A549 (cell line): Measurements from ENCODE around the gene LCOR. TPM values are rescaled to one million over a fixed set of nuclear protein-coding genes. Genes with fewer than 3 reads are reported as not detected.

Source experiments
- ATAC-seq, 2 experiments: fragments of 200-7000 bp in 1 of 2; fragments of >200 bp in 1 of 2; cut with Nextera tagmentation in 1 of 2; cut with Tn5 transposase in 1 of 2; 3 replicates each; pipeline versions ENCODE4 v1.8.0 to v1.9.1; 2018 to 2020; ENCODE audit warnings: mild to moderate bottlenecking in 1 of 2, moderate library complexity in 1 of 2
- CTCF ChIA-PET: fragments of 300-600 bp; sonication (Branson Sonifier 250); formaldehyde crosslinking; extraction: SDS; loops from one replicate; lab custom pipeline; 2021; ENCODE audit warnings: antibody characterized with exemption, inconsistent platforms; lab: Yijun Ruan, JAX
- POLR2A ChIA-PET: fragments of 350-600 bp; formaldehyde crosslinking; extraction: SDS; loops from one replicate; lab custom pipeline; 2021; ENCODE audit warnings: antibody characterized with exemption, inconsistent platforms; lab: Yijun Ruan, JAX
- DNase-seq, 2 experiments: peaks; one replicate each; pipeline versions ENCODE4 v3.0.0 to v3.0.0-alpha.2; 2011 to 2016; ENCODE audit warnings: low read depth in 1 of 2, low spot score in 1 of 2
- FAIRE-seq: peaks from 2 replicates; lab custom pipeline; 2011; peaks lifted over from hg19 to GRCh38; lab: Jason Lieb, UNC
- H3K27ac ChIP-seq, 2 experiments: fragments of >200 bp; sonication (Bioruptor Twin); formaldehyde crosslinking; 3 replicates each; pipeline ENCODE4 v1.5.1; 2016 to 2017
- H3K4me1 ChIP-seq: fragments of >200 bp; sonication (Bioruptor Twin); formaldehyde crosslinking; 3 replicates; pipeline ENCODE4 v1.6.1; 2016
- H3K4me2 ChIP-seq: fragments of >200 bp; sonication (Bioruptor Twin); formaldehyde crosslinking; 3 replicates; pipeline ENCODE4 v1.6.1; 2016
- H3K4me3 ChIP-seq: fragments of >200 bp; sonication (Bioruptor Twin); formaldehyde crosslinking; 3 replicates; pipeline ENCODE4 v1.5.1; 2016
- H3K9me3 ChIP-seq: fragments of >200 bp; sonication (Bioruptor Twin); formaldehyde crosslinking; 3 replicates; pipeline ENCODE4 v1.6.1; 2016
- CBX2 ChIP-seq: fragments of 200-600 bp; sonication (generic); IDR thresholded peaks from 2 replicates; pipeline ENCODE4 v1.6.1; 2016; ENCODE audit warnings: low read depth, mild to moderate bottlenecking, borderline replicate concordance
- CEBPB ChIP-seq, 2 experiments: fragments of >200 bp in 1 of 2; sonication (Bioruptor Twin) in 1 of 2; formaldehyde crosslinking in 1 of 2; IDR thresholded peaks; 2 replicates each; pipeline ENCODE4 v1.6.1; 2012 to 2016
- EHF ChIP-seq: fragments of 250-450 bp; sonication (Bioruptor Pico); IDR thresholded peaks from 2 replicates; pipeline ENCODE4 v1.5.0; 2020; ENCODE audit warnings: mild to moderate bottlenecking
- EP300 ChIP-seq, 2 experiments: fragments of >200 bp; sonication (Bioruptor Twin); formaldehyde crosslinking; IDR thresholded peaks; 2 replicates in 1 of 2; 3 replicates in 1 of 2; pipeline ENCODE4 v1.6.1; 2016 to 2017
- FOSB ChIP-seq: fragments of 250-450 bp; sonication (Bioruptor Pico); IDR thresholded peaks from 2 replicates; pipeline ENCODE4 v1.5.0; 2020; ENCODE audit warnings: mild to moderate bottlenecking, moderate library complexity
- FOSL2 ChIP-seq, 2 experiments: fragments of 450-650 bp in 1 of 2; fragments of >200 bp in 1 of 2; sonication (Bioruptor Twin) in 1 of 2; formaldehyde crosslinking; IDR thresholded peaks; 2 replicates each; pipeline versions ENCODE4 v1.5.0 to v1.6.1; 2016 to 2020; ENCODE audit warnings: mild to moderate bottlenecking in 1 of 2, moderate library complexity in 1 of 2
- FOXS1 ChIP-seq: fragments of 250-450 bp; sonication (Bioruptor Pico); IDR thresholded peaks from 2 replicates; pipeline ENCODE4 v1.5.0; 2020; ENCODE audit warnings: mild to moderate bottlenecking, moderate library complexity
- KDM1A ChIP-seq: fragments of 200-600 bp; sonication (generic); IDR thresholded peaks from 2 replicates; pipeline ENCODE4 v1.6.1; 2016; ENCODE audit warnings: low read depth, mild to moderate bottlenecking
- MAFK ChIP-seq: fragments of 450-650 bp; IDR thresholded peaks from 2 replicates; pipeline ENCODE4 v1.6.1; 2014; ENCODE audit not compliant: partially characterized antibody
- MYC ChIP-seq: IDR thresholded peaks from 2 replicates; pipeline ENCODE4 v1.6.1; 2012; ENCODE audit warnings: mild to moderate bottlenecking, inconsistent platforms, low read length, improper control_type of control experiment, borderline replicate concordance
- NPAS2 ChIP-seq: fragments of 250-450 bp; sonication (Bioruptor Pico); IDR thresholded peaks from 2 replicates; pipeline ENCODE4 v1.8.0; 2022; ENCODE audit warnings: mild to moderate bottlenecking, moderate library complexity, borderline replicate concordance
- NR3C1 ChIP-seq: fragments of >200 bp; sonication (Bioruptor Twin); formaldehyde crosslinking; IDR thresholded peaks from 3 replicates; pipeline ENCODE4 v1.6.1; 2017
- RCOR1 ChIP-seq: fragments of 150-350 bp; IDR thresholded peaks from 2 replicates; pipeline ENCODE4 v1.6.1; 2014; ENCODE audit warnings: antibody characterized with exemption, low read length, low read depth
- SREBF2 ChIP-seq: fragments of 450-650 bp; IDR thresholded peaks from 2 replicates; pipeline ENCODE4 v1.6.1; 2014; ENCODE audit warnings: mild to moderate bottlenecking, moderate library complexity
- TFCP2L1 ChIP-seq: fragments of 250-450 bp; sonication (Bioruptor Pico); IDR thresholded peaks from 2 replicates; pipeline ENCODE4 v1.5.0; 2021; ENCODE audit warnings: mild to moderate bottlenecking
- ZFP36 ChIP-seq: fragments of 450-650 bp; IDR thresholded peaks from 2 replicates; pipeline ENCODE4 v1.6.1; 2014; ENCODE audit warnings: borderline replicate concordance; ENCODE audit not compliant: partially characterized antibody
- WGBS: methylation state at CpG from one replicate; pipeline ENCODE4 v1.1.6; 2017; ENCODE audit errors: missing lambda C conversion rate; 5-methylcytosine and 5-hydroxymethylcytosine counted together
- polyA plus RNA-seq, 4 experiments: library from polyadenylated mRNA; depleted of rRNA in 3 of 4; stranded (reverse); fragments of >200 nt; fragmentation: RNase III in 1 of 4; extraction: RNeasy Plus Mini Kit Qiagen cat#74134 plus additional on column Dnase treatment in 1 of 4; gene quantifications; 2 replicates in 3 of 4; 3 replicates in 1 of 4; pipeline ENCODE4 v1.2.3, GENCODE V29; 2011 to 2017
- TF ChIP-seq, protein P1 (sequence below): IDR thresholded peaks from 2 replicates; pipeline ENCODE4 v1.6.1; 2012; ENCODE audit warnings: low read depth, borderline replicate concordance
- TF ChIP-seq, protein P2 (sequence below): fragments of >200 bp; sonication (Bioruptor Twin); formaldehyde crosslinking; IDR thresholded peaks from 3 replicates; pipeline ENCODE4 v1.6.1; 2016

The LCOR gene
- polyA plus RNA-seq, 2 of the 4 experiments (the other 2 are of a cell fraction), result 4.8 to 17.6 TPM

DNA sequence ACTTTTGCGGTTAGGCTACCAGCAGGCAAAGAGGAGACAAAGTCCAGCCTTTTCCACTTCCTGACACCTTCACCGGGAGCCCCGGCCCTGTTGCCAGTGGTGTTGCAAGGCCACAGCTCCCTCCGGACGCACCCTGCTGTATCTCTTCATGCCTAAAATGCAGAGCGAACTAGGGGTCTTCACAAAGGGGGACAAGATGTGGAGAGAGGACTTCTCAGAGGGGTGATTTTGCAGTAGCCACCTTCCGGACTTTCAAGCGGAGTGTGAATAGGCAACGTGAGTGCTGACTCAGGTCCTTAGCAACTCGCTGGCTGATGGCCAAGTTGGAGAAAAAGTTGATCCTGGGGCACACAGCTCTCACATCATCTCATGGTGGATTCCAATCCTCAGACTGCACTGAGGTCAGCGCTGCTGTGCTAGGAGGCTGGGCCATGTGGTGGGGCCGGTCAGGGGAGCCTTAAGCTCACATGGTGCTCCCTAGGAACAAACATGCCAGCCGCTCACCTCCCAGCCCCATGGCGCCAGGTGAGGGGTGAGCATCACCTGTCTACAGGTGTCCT is 166.3 kb downstream of the LCOR start:
- Histone ChIP-seq H3K27ac (no peak overlapping the region), H3K4me3 (no peak overlapping the region), H3K4me1 (peaks cover 12% of the 10 kb centered on the region), H3K4me2 (no peak overlapping the region), H3K9me3 (no peaks in the 10 kb centered on the region)
- ATAC-seq (no peak), FAIRE-seq (no peak), DNase-seq (no peak)
- TF ChIP-seq MAFK (peak; percentile 66), SREBF2 (no peak)
- ChIA-PET POLR2A (no interaction called here), CTCF (interaction anchor here (0.8 to 1.3 kb wide), 2 partner anchors 27 to 39 kb away, joined by 3 read pairs; no protein-coding TSS in a partner anchor)
- WGBS, result 83% methylated on average over 14 of the region's 14 CpGs

DNA sequence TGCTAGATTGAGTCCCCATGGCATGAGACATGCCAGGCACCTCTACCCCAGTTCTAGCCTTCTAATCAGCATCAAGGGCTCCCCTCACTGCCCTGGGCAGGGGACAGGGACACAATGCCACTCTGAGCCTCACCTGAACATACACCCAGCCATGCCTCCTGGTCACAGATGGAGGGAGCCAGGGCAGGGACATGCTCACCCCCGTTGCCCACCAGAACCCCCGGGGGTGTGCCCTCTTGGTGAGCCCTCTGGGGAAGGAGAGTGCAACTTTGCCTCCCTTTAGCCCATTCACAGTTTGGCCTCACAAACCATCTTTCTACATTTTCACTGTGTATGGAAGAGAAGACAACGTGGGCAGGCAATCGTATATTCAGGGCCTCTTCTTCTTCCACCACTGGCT is 167.2 kb downstream of the LCOR start:
- no peak for ATAC-seq
- no peak overlapping the region for H3K4me3 ChIP-seq
- H3K9me3 ChIP-seq, result no peaks in the 10 kb centered on the region
- H3K4me2 ChIP-seq, result no peak overlapping the region
- no peak overlapping the region for H3K27ac ChIP-seq
- ChIA-PET POLR2A (no interaction called here), CTCF (interaction anchor here (0.9 to 1.8 kb wide), 3 partner anchors 13 to 74 kb away, joined by 3 to 5 read pairs (median 4); no protein-coding TSS in a partner anchor)
- no peak for FAIRE-seq
- WGBS, result 66% methylated on average over 4 of the region's 4 CpGs
- TF ChIP-seq FOSL2 (IDR thresholded peaks at IDR 0.05) (no peak), FOSL2 (CRISPR knock-in tag; IDR thresholded peaks at IDR 0.05) (no peak), CBX2 (no peak), TFCP2L1 (no peak), FOSB (CRISPR knock-in tag) (no peak), EHF (CRISPR knock-in tag) (no peak)
- TF ChIP-seq, all 56 proteins: peak for 0
- no peak for DNase-seq
- peaks cover 12% of the 10 kb centered on the region for H3K4me1 ChIP-seq

DNA sequence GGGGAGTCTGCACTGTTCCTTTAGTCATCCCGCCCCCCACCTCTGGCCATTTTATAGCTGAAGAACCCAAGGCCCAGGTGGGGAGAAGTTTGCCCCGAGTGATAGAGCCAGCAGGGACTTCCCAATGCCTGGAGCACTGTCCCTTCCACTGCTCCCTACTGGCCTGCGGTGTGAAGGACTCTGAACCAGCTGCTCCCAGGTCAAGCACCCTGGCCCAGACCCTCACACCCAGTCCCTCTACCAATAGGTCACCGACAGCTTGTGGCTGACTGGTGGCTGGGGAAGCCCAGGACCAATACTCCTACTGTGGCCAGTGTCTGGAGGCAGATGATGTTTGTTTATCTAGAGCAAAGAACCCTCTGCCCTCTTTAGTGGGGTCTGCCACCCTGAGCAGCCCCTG is 167.9 kb downstream of the LCOR start:
- peak overlapping the region in 1 of 2 experiments; percentile 64; a peak in 3 of 6 replicates for H3K27ac ChIP-seq
- TF ChIP-seq, protein P1, sequence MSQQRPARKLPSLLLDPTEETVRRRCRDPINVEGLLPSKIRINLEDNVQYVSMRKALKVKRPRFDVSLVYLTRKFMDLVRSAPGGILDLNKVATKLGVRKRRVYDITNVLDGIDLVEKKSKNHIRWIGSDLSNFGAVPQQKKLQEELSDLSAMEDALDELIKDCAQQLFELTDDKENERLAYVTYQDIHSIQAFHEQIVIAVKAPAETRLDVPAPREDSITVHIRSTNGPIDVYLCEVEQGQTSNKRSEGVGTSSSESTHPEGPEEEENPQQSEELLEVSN, result no peak
- TF ChIP-seq ZFP36 (no peak), EP300 (IDR thresholded peaks at IDR 0.05) (no peak), TFCP2L1 (no peak), FOSB (CRISPR knock-in tag) (no peak), MYC (no peak), FOXS1 (CRISPR knock-in tag) (no peak), RCOR1 (no peak), KDM1A (no peak), NR3C1 (no peak)
- TF ChIP-seq, protein P2, sequence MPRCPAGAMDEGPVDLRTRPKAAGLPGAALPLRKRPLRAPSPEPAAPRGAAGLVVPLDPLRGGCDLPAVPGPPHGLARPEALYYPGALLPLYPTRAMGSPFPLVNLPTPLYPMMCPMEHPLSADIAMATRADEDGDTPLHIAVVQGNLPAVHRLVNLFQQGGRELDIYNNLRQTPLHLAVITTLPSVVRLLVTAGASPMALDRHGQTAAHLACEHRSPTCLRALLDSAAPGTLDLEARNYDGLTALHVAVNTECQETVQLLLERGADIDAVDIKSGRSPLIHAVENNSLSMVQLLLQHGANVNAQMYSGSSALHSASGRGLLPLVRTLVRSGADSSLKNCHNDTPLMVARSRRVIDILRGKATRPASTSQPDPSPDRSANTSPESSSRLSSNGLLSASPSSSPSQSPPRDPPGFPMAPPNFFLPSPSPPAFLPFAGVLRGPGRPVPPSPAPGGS, result no peak
- ATAC-seq (peak in 1 of 2 experiments; percentile 6; a peak in 2 of 6 replicates), FAIRE-seq (no peak), DNase-seq (no peak)
- ChIA-PET POLR2A (no interaction called here), CTCF (interaction anchor here (0.6 to 1.8 kb wide), 4 partner anchors 13 to 279 kb away, joined by 3 to 5 read pairs (median 4); no protein-coding TSS in a partner anchor)
- WGBS, result 92% methylated on average over 3 of the region's 4 CpGs
- H3K4me1 ChIP-seq, result peaks cover 12% of the 10 kb centered on the region
- no peak overlapping the region for H3K4me3 ChIP-seq
- H3K4me2 ChIP-seq, result no peak overlapping the region; the same call in 2 of the 3 replicates
- H3K9me3 ChIP-seq, result no peaks in the 10 kb centered on the region

DNA sequence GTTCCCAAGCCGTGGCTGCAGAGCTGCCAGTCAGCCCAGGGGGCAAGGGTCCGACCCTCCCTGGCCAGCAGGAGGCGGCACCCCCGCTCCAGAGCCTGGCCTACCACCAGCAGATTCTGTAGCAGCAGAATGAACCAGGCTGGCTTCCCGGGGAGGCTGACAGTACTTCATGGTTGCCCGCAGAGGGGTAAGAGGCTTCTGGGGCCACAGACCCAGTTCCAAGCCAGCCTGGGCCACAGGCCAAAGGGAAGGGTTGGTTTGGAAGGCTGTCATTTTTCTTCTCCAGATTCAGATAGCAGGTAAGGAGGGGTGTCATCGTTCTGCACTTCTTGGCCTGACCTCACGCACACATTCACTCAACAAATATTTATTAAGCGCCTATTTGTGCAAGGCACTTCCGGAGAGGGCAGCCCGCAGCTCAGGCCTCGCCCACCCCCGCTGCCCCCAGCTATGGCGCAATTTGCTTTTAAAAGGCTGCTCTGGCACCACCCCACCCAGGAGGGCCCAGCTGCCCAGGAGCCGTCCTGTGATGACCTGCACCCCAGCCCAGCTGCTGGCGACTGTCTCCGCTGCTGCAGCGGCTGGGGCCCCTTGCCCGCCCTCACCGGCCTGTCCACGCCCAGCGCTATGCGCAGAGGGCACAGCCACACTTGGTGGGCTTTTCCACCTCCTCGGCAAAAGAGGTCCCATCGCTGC is 168.5 kb downstream of the LCOR start:
- TF ChIP-seq NPAS2 (no peak), CEBPB (IDR thresholded peaks at IDR 0.05) (peak in 1 of 2 experiments; percentile 36; a peak in 2 of 4 replicates)
- TF ChIP-seq, all 56 proteins: peak for 1
- Histone ChIP-seq H3K4me2 (peak overlapping the region; percentile 38), H3K4me3 (no peak overlapping the region), H3K4me1 (peaks cover 12% of the 10 kb centered on the region), H3K9me3 (no peaks in the 10 kb centered on the region), H3K27ac (peak overlapping the region in 1 of 2 experiments; percentile 64; a peak in 3 of 6 replicates)
- POLR2A ChIA-PET, result no interaction called here
- CTCF ChIA-PET, result interaction anchor here (0.6 to 1.8 kb wide), 4 partner anchors 24 to 278 kb away, joined by 3 to 5 read pairs (median 4); no protein-coding TSS in a partner anchor
- DNase-seq (no peak), ATAC-seq (peak in 1 of 2 experiments; percentile 41; a peak in 3 of 6 replicates), FAIRE-seq (no peak)
- WGBS, result 69% methylated on average over 15 of the region's 25 CpGs
